Activated CD8-positive, alpha-beta T cell treated with anti-CD3 and anti-CD28 coated beads, Interleukin-2, amount 10 ng/mL, durations not matched to agents 7 days and 5 days (primary cell): Measurements from ENCODE around the gene FGF2. TPM values are rescaled to one million over a fixed set of nuclear protein-coding genes. Genes with fewer than 3 reads are reported as not detected.

Source experiments
- ATAC-seq: fragments of 150-1000 bp; cut with Tn5 transposase; one replicate; pipeline ENCODE4 v1.10.0; 2021; ENCODE audit warnings: moderate library complexity
- CTCF ChIA-PET: fragments of 350-600 bp; sonication (Branson Sonifier 250); formaldehyde crosslinking; loops from one replicate; lab custom pipeline; 2021; ENCODE audit warnings: antibody characterized with exemption; lab: Charles Lee
- POLR2A ChIA-PET: fragments of 350-600 bp; sonication (Branson Sonifier 250); formaldehyde crosslinking; loops from one replicate; lab custom pipeline; 2021; ENCODE audit warnings: antibody characterized with exemption; lab: Charles Lee
- DNase-seq: peaks from one replicate; pipeline ENCODE4 v3.0.0-alpha.2; 2020
- H3K27ac Mint-ChIP-seq: one replicate; pipeline ENCODE4 v1.8.0; 2021; ENCODE audit warnings: mild to moderate bottlenecking, mixed read lengths
- H3K27me3 Mint-ChIP-seq: one replicate; pipeline ENCODE4 v1.8.0; 2021; ENCODE audit warnings: low read depth, mixed read lengths
- H3K36me3 Mint-ChIP-seq: one replicate; pipeline ENCODE4 v1.8.0; 2021; ENCODE audit warnings: low read depth, mixed read lengths
- H3K4me1 Mint-ChIP-seq: one replicate; pipeline ENCODE4 v1.8.0; 2021; ENCODE audit warnings: low read depth, mixed read lengths
- H3K4me3 Mint-ChIP-seq: one replicate; pipeline ENCODE4 v1.8.0; 2021; ENCODE audit warnings: mild to moderate bottlenecking, mixed read lengths
- H3K9me3 Mint-ChIP-seq: one replicate; pipeline ENCODE4 v1.8.0; 2022; ENCODE audit warnings: mixed read lengths; ENCODE audit not compliant: insufficient read depth
- total RNA-seq, 2 experiments: library from RNA; stranded (reverse); gene quantifications; one replicate each; pipeline ENCODE4 v1.2.3, GENCODE V29; 2021

FGF2 gene
- total RNA-seq, 2 experiments from 2014 or later: 0.13 TPM; not detected in 1

DNA sequence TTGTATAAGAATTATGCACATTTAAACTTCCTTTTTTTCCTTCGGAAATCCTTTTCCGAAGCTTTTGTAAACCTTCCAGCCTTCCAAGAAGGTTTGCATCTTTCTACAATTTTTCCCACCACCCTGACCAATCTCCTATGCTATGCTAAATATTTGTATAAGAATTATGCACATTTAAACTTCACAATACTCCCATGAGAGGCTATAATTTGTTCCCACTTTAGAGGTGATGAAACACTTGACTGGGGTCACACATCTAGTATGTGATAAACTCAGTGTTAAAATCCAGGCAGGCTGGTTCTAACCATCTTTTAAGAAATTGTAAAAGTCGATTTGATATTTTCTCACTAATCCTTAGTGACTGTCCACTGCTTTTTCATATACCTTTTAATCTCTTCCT lies 73.7 kb downstream of the FGF2 start:
- Mint-ChIP-seq H3K27ac (no peak overlapping the region), H3K9me3 (no peaks in the 10 kb centered on the region), H3K4me1 (no peaks in the 10 kb centered on the region), H3K36me3 (peaks cover 6% of the 10 kb centered on the region), H3K27me3 (no peaks in the 10 kb centered on the region), H3K4me3 (no peak overlapping the region)
- ChIA-PET CTCF (interaction anchor here (0.5 kb wide), 1 partner anchor 144 kb away, joined by 3 read pairs; no protein-coding TSS in a partner anchor), POLR2A (no interaction called here)
- no peak for ATAC-seq
- DNase-seq: no peak

GRCh38 chr4:122901247-122902010 lies 74.8 kb downstream of the FGF2 start:
- ATAC-seq: no peak
- ChIA-PET CTCF (no interaction called here), POLR2A (no interaction called here)
- H3K4me3 Mint-ChIP-seq: no peak overlapping the region
- H3K9me3 Mint-ChIP-seq: no peaks in the 10 kb centered on the region
- H3K27ac Mint-ChIP-seq: no peak overlapping the region
- DNase-seq: no peak
- H3K27me3 Mint-ChIP-seq: no peaks in the 10 kb centered on the region
- H3K36me3 Mint-ChIP-seq: peaks cover 8% of the 10 kb centered on the region
- H3K4me1 Mint-ChIP-seq: no peaks in the 10 kb centered on the region

DNA sequence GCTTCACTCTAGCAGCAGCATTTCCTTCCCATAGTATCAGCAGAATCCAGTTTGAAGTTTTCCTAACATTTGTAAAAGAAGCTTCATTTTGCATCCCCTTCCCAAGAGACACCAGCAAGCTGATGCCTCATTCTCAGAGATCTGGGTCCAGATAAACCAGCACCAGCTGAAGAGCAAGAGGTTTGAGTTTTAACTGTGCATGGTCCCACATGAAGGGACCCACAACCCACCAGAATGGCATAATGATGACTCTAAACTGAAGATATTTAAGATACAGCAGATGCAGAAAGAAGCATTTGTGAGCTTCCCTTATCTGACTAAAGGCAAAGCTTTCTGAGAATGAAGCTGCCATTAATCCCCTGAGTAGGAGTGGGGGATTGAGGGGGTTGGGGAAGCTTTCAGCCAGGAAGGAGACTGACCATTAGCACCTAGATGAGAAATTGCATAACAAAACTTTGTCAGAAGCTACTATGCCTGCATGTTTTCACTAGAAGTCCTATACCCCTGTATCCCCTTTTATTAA lies 77.2 kb downstream of the FGF2 start:
- peaks cover 13% of the 10 kb centered on the region for H3K36me3 Mint-ChIP-seq
- ATAC-seq (no peak), DNase-seq (no peak)
- ChIA-PET POLR2A (no interaction called here), CTCF (interaction anchor here (0.8 to 2.1 kb wide), 4 partner anchors 28 to 186 kb away, joined by 3 to 6 read pairs (median 4); partner anchors contain the start of gene BBS12)
- no peaks in the 10 kb centered on the region for H3K27me3 Mint-ChIP-seq
- no peak overlapping the region for H3K4me3 Mint-ChIP-seq
- H3K4me1 Mint-ChIP-seq: no peaks in the 10 kb centered on the region
- no peaks in the 10 kb centered on the region for H3K9me3 Mint-ChIP-seq
- no peak overlapping the region for H3K27ac Mint-ChIP-seq

DNA sequence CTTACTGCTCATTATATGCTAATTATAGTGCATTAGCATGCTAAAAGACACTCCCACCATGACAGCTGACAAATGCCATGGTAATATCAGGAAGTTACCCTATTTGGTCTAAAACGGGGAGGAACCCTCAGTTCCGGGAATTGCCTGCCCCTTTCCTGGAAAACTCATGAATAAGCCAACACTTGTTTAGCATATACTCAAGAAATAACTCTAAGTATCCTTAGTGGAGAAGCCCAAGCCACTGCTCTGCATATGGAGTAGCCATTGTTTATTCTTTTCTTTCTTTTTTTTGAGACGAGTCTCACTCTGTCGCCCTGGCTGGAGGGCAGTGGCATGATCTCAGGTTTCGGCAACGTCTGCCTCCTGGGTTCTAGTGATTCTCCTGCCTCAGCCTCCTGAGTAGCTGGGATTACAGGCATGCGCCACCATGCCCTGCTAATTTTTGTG lies 80.3 kb downstream of the FGF2 start:
- Mint-ChIP-seq H3K27me3 (no peaks in the 10 kb centered on the region), H3K9me3 (no peaks in the 10 kb centered on the region), H3K27ac (no peak overlapping the region), H3K36me3 (peaks cover 22% of the 10 kb centered on the region), H3K4me1 (no peaks in the 10 kb centered on the region), H3K4me3 (no peak overlapping the region)
- DNase-seq (no peak), ATAC-seq (no peak)
- POLR2A ChIA-PET: no interaction called here
- CTCF ChIA-PET: no interaction called here

DNA sequence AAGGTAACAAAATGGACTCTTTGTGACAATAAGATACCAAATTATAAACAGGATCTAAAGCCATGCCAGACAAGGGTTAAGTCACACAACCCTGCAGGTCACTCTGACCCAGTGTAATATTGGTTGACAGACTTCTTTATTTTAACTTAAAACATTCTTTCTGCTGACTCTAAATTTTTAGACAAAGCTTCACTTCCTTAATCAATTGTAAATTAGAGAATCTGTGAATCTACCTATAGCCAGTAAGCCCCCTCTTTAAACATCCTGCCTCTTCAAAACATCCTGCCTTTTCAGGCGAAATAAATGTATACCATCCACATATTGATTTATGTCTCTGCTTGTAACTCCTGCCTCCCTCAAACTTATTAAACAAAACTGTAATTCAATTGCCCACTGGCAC lies 81.6 kb downstream of the FGF2 start:
- H3K4me3 Mint-ChIP-seq: no peak overlapping the region
- CTCF ChIA-PET: no interaction called here
- DNase-seq: no peak
- no peaks in the 10 kb centered on the region for H3K27me3 Mint-ChIP-seq
- H3K36me3 Mint-ChIP-seq: peaks cover 23% of the 10 kb centered on the region
- H3K27ac Mint-ChIP-seq: no peak overlapping the region
- ATAC-seq: no peak
- POLR2A ChIA-PET: no interaction called here
- no peaks in the 10 kb centered on the region for H3K9me3 Mint-ChIP-seq
- H3K4me1 Mint-ChIP-seq: no peaks in the 10 kb centered on the region

- ChIA-PET CTCF (no interaction called here), POLR2A (no interaction called here)
- H3K4me1 Mint-ChIP-seq: no peaks in the 10 kb centered on the region
- ATAC-seq (no peak), DNase-seq (no peak)
- no peaks in the 10 kb centered on the region for H3K9me3 Mint-ChIP-seq
- H3K27ac Mint-ChIP-seq: no peak overlapping the region
- no peaks in the 10 kb centered on the region for H3K27me3 Mint-ChIP-seq
- peaks cover 24% of the 10 kb centered on the region for H3K36me3 Mint-ChIP-seq
- no peak overlapping the region for H3K4me3 Mint-ChIP-seq
Measured at GRCh38 chr4:122909683-122910082, 83.1 kb downstream of the FGF2 start.

- H3K9me3 Mint-ChIP-seq: no peaks in the 10 kb centered on the region
Measured at GRCh38 chr4:122911588-122911987, 85.0 kb downstream of the FGF2 start.

DNA sequence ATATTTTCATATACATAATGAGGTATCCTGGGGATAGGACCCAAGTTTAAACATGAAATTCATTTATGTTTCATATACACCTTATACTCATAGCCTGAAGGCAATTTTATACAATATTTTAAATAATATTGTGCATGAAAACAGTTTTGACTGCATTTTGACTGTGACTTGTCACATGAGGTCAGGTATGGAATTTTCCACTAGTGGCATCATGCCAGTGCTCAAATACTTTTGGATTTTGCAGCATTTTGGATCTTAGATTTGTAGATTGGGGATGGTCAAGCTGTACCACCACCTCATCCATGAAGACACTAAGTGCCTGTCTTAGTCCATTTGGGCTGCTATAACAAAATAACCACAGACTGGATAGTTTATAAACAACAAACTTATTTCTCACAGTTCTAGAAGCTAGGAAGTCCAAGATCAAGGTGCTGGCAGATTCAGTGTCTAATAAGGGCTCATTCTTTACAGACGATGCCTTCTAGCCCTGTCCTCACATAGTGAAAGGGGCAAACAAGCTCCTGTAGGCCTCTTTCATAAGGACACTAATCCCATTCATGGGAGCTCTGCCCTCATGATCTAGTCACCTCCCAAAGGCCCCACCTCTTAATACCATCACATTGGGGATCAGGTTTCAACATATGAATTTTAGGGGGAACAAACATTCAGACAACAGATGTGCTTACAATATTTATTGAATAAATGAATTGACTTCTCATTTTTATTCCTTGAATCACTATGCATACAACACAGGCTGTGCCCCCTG lies 86.4 kb downstream of the FGF2 start:
- H3K4me1 Mint-ChIP-seq: no peaks in the 10 kb centered on the region
- ChIA-PET POLR2A (interaction anchor here (1.0 kb wide), 1 partner anchor 10 kb away, joined by 4 read pairs; the partner anchor contains the start of gene NUDT6), CTCF (interaction anchor here (2.3 kb wide), 1 partner anchor 155 kb away, joined by 6 read pairs; no protein-coding TSS in a partner anchor)
- no peak for ATAC-seq
- peaks cover 27% of the 10 kb centered on the region for H3K36me3 Mint-ChIP-seq
- H3K27ac Mint-ChIP-seq: no peak overlapping the region
- H3K9me3 Mint-ChIP-seq: no peaks in the 10 kb centered on the region
- H3K27me3 Mint-ChIP-seq: no peaks in the 10 kb centered on the region
- H3K4me3 Mint-ChIP-seq: no peak overlapping the region
- no peak for DNase-seq

More at GRCh38 chr4:122911588-122911987, 85.0 kb downstream of the FGF2 start:
- H3K36me3 Mint-ChIP-seq: peaks cover 29% of the 10 kb centered on the region
- no peak overlapping the region for H3K4me3 Mint-ChIP-seq
- DNase-seq (no peak), ATAC-seq (no peak)
- ChIA-PET POLR2A (no interaction called here), CTCF (no interaction called here)
- no peak overlapping the region for H3K27ac Mint-ChIP-seq
- no peaks in the 10 kb centered on the region for H3K27me3 Mint-ChIP-seq
- H3K4me1 Mint-ChIP-seq: no peaks in the 10 kb centered on the region

DNA sequence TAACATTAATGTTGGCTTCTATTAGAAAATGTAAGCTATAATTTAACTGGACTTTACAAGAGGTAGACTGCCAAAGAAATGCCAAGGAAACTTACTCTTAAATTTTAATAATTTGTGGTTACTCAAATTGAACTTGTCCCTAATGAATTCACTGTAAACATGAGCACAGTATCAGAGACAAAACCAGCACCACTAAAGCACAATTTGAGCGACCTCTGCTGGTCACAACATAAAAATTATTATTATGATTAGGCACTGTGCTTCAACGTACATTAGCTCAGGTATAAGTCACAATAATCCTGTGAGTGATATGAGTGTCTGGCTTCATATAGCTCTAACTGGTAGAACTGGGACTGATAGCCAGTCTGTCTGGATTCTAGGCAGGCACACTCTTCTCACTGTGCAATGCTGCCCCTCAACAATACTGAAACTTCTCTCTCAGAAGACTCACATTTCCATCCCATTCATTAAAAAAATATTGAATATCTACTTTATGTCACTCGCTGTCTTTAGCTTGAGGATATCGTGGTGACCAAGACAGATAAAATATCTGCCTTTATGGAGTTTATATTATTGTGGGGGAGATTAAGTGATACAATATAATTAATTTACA lies 87.8 kb downstream of the FGF2 start:
- no peak for DNase-seq
- Mint-ChIP-seq H3K4me3 (no peak overlapping the region), H3K4me1 (peaks cover 2% of the 10 kb centered on the region), H3K9me3 (no peaks in the 10 kb centered on the region), H3K36me3 (peaks cover 27% of the 10 kb centered on the region), H3K27ac (no peak overlapping the region), H3K27me3 (no peaks in the 10 kb centered on the region)
- no peak for ATAC-seq
- CTCF ChIA-PET: interaction anchor here (0.8 to 2.5 kb wide), 6 partner anchors 8 to 182 kb away, joined by 3 to 7 read pairs (median 6); partner anchors contain the start of genes BBS12 and NUDT6
- POLR2A ChIA-PET: no interaction called here

GRCh38 chr4:122914938-122915337 lies 88.3 kb downstream of the FGF2 start:
- peaks cover 2% of the 10 kb centered on the region for H3K4me1 Mint-ChIP-seq
- H3K27ac Mint-ChIP-seq: no peak overlapping the region
- POLR2A ChIA-PET: no interaction called here
- H3K27me3 Mint-ChIP-seq: no peaks in the 10 kb centered on the region
- H3K36me3 Mint-ChIP-seq: peaks cover 25% of the 10 kb centered on the region
- no peak overlapping the region for H3K4me3 Mint-ChIP-seq
- DNase-seq: no peak
- no peak for ATAC-seq
- H3K9me3 Mint-ChIP-seq: no peaks in the 10 kb centered on the region
- CTCF ChIA-PET: interaction anchor here (0.8 to 2.5 kb wide), 5 partner anchors 8 to 183 kb away, joined by 3 to 7 read pairs (median 5); partner anchors contain the start of genes BBS12 and NUDT6

DNA sequence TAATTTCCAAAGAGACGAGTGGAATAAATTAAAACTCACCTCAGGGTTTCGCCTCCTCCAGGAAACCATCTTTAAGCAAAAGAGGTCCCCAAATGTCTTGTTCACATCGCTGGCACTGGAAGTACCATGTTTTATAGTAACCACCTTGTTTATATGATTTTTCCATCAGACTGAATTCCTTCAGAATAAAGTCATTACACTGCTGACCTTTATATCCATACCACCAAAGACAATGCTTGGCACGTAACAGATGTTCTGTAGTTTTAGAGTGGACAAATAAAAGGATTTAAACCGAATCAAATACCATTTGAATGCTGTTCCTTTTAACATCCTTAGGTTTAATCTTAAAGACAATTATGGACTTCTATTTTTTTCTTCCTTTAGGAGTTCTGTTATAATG lies 91.1 kb downstream of the FGF2 start:
- Mint-ChIP-seq H3K4me3 (no peak overlapping the region), H3K36me3 (peaks cover 11% of the 10 kb centered on the region), H3K4me1 (peaks cover 11% of the 10 kb centered on the region), H3K27me3 (no peaks in the 10 kb centered on the region), H3K9me3 (no peaks in the 10 kb centered on the region), H3K27ac (no peak overlapping the region)
- DNase-seq (no peak), ATAC-seq (no peak)
- ChIA-PET CTCF (no interaction called here), POLR2A (no interaction called here)
